CD4-positive, alpha-beta T cell (primary cell): Measurements from ENCODE around the gene PHF2. TPM values are rescaled to one million over a fixed set of nuclear protein-coding genes. Genes with fewer than 3 reads are reported as not detected.

Source experiments
- ATAC-seq: fragments of 200-7000 bp; cut with Tn5 transposase; one replicate; pipeline ENCODE4 v1.10.0; 2022; ENCODE audit warnings: mild to moderate bottlenecking; ENCODE audit not compliant: poor library complexity
- CTCF ChIA-PET: fragments of 350-600 bp; sonication (Branson Sonifier 250); formaldehyde crosslinking; loops from one replicate; lab custom pipeline; 2021; ENCODE audit warnings: antibody characterized with exemption, inconsistent platforms; lab: Charles Lee
- POLR2A ChIA-PET: fragments of 350-600 bp; sonication (Branson Sonifier 250); formaldehyde crosslinking; loops from one replicate; lab custom pipeline; 2021; ENCODE audit warnings: antibody characterized with exemption, inconsistent platforms; lab: Charles Lee
- DNase-seq, 14 experiments: peaks; one replicate each; pipeline ENCODE4 v3.0.0-alpha.2; 2013 to 2020; ENCODE audit warnings: mixed read lengths in 2 of 14
- H3K27ac ChIP-seq, 2 donors: one replicate each; pipeline versions ENCODE4 v1.5.1 to v1.7.0; 2013; ENCODE audit warnings: low read length in 2 of 2, low read depth in 1 of 2, mild to moderate bottlenecking in 1 of 2
- H3K27me3 ChIP-seq, 2 experiments: 1 replicate in 1 of 2; 2 replicates in 1 of 2; pipeline versions ENCODE4 v1.6.1 to v1.7.0; 2013; ENCODE audit warnings: low read length in 2 of 2, control low read depth in 1 of 2, mild to moderate bottlenecking in 1 of 2, moderate library complexity in 1 of 2; ENCODE audit not compliant: insufficient read depth in 2 of 2, control insufficient read depth in 1 of 2
- H3K36me3 ChIP-seq: one replicate; pipeline ENCODE4 v1.6.1; 2013; ENCODE audit warnings: low read length, control low read depth; ENCODE audit not compliant: insufficient read depth
- H3K4me1 ChIP-seq: one replicate; pipeline ENCODE4 v1.6.1; 2013; ENCODE audit warnings: low read length, control low read depth; ENCODE audit not compliant: insufficient read depth
- H3K4me3 ChIP-seq: one replicate; pipeline ENCODE4 v1.5.1; 2013; ENCODE audit warnings: mild to moderate bottlenecking, low read length, moderate library complexity
- H3K9me3 ChIP-seq, 2 experiments: 1 replicate in 1 of 2; 2 replicates in 1 of 2; pipeline versions ENCODE4 v1.6.1 to v1.7.0; 2013; ENCODE audit warnings: low read length in 2 of 2, mild to moderate bottlenecking in 2 of 2, control low read depth in 1 of 2, moderate library complexity in 1 of 2; ENCODE audit not compliant: control insufficient read depth in 1 of 2, insufficient read depth in 1 of 2
- H3K27ac Mint-ChIP-seq: one replicate; pipeline ENCODE4 v1.8.0; 2020; ENCODE audit warnings: mixed read lengths
- H3K27me3 Mint-ChIP-seq: one replicate; pipeline ENCODE4 v1.8.0; 2021; ENCODE audit warnings: mixed read lengths
- H3K36me3 Mint-ChIP-seq: one replicate; pipeline ENCODE4 v1.8.0; 2021; ENCODE audit warnings: low read depth, mixed read lengths
- H3K4me1 Mint-ChIP-seq: one replicate; pipeline ENCODE4 v1.8.0; 2021; ENCODE audit warnings: low read depth, mixed read lengths
- H3K4me3 Mint-ChIP-seq: one replicate; pipeline ENCODE4 v1.8.0; 2020; ENCODE audit warnings: mild to moderate bottlenecking, mixed read lengths
- H3K9me3 Mint-ChIP-seq: one replicate; pipeline ENCODE4 v1.8.0; 2020; ENCODE audit warnings: mixed read lengths
- CTCF ChIP-seq: fragments of 200-600 bp; IDR thresholded peaks from one replicate; pipeline ENCODE4 v1.8.0; 2022; ENCODE audit warnings: antibody characterized with exemption, mild to moderate bottlenecking
- intact Hi-C, 2 experiments: fragments of 100-400 bp; cut with DNase I in 1 of 2; cut with micrococcal nuclease in 1 of 2; formaldehyde crosslinking; loops; one replicate each; pipeline versions ENCODE4 v1.15.1 to v1.9.0; 2023 to 2025; cut with DNase I, micrococcal nuclease
- total RNA-seq, 174 experiments: library from RNA in 2 of 174; stranded (reverse) in 2 of 174; gene quantifications; one replicate each; pipeline ENCODE4 v1.2.3 and lab custom pipeline; 2021 to 2026

The PHF2 gene
- total RNA-seq, 2 experiments from 2014 or later: 27.3 to 28.8 TPM

DNA sequence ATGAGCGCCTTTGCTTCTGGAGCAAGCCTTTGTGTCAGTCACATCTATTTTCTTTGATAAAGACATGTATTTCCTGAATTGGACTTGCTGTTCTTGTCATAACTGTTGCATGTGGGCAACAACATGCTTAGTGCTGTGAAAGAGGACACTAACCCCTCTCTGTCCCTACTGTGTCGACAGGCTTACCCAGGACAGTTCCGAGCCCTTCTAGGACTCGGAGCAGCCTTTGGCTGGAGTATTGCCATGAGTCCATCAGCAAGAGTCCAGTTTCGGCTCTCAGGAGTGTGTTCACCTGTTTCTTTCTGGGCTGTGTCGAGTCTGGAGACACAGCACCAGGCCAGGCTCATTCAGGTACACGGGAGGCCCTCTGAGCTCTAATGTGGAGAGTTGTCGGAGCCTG, 36.1 kb upstream of the PHF2 start:
- H3K27me3 ChIP-seq: no peaks in the 10 kb centered on the region
- no peaks in the 10 kb centered on the region for H3K9me3 ChIP-seq
- intact Hi-C loops: no loop called here
- H3K4me1 ChIP-seq: no peaks in the 10 kb centered on the region
- Mint-ChIP-seq H3K4me3 (no peak overlapping the region), H3K4me1 (no peaks in the 10 kb centered on the region), H3K27ac (no peak overlapping the region), H3K9me3 (no peaks in the 10 kb centered on the region), H3K27me3 (no peaks in the 10 kb centered on the region), H3K36me3 (peaks cover 81% of the 10 kb centered on the region)
- no peak for TF ChIP-seq CTCF
- H3K36me3 ChIP-seq: peaks cover 54% of the 10 kb centered on the region
- DNase-seq (no peak), ATAC-seq (no peak)
- ChIA-PET CTCF (no interaction called here), POLR2A (no interaction called here)
- no peak overlapping the region for H3K4me3 ChIP-seq
- no peak overlapping the region for H3K27ac ChIP-seq

GRCh38 chr9:93541005-93541404, 35.4 kb upstream of the PHF2 start:
- DNase-seq: no peak
- Mint-ChIP-seq H3K36me3 (peaks cover 79% of the 10 kb centered on the region), H3K9me3 (no peaks in the 10 kb centered on the region), H3K4me3 (no peak overlapping the region), H3K4me1 (no peaks in the 10 kb centered on the region), H3K27ac (no peak overlapping the region), H3K27me3 (no peaks in the 10 kb centered on the region)
- ATAC-seq: no peak
- ChIA-PET CTCF (no interaction called here), POLR2A (no interaction called here)
- intact Hi-C loops: no loop called here
- TF ChIP-seq CTCF: no peak
- no peak overlapping the region for H3K4me3 ChIP-seq
- H3K4me1 ChIP-seq: no peaks in the 10 kb centered on the region
- no peak overlapping the region for H3K27ac ChIP-seq
- no peaks in the 10 kb centered on the region for H3K9me3 ChIP-seq
- no peaks in the 10 kb centered on the region for H3K27me3 ChIP-seq
- peaks cover 49% of the 10 kb centered on the region for H3K36me3 ChIP-seq

GRCh38 chr9:93541581-93542349, 34.6 kb upstream of the PHF2 start:
- DNase-seq (no peak), ATAC-seq (no peak)
- H3K9me3 Mint-ChIP-seq: no peaks in the 10 kb centered on the region
- no peaks in the 10 kb centered on the region for H3K9me3 ChIP-seq
- peaks cover 50% of the 10 kb centered on the region for H3K36me3 ChIP-seq
- no peak for TF ChIP-seq CTCF
- ChIA-PET POLR2A (no interaction called here), CTCF (no interaction called here)
- peaks cover 78% of the 10 kb centered on the region for H3K36me3 Mint-ChIP-seq
- H3K4me3 ChIP-seq: no peak overlapping the region
- H3K4me1 ChIP-seq: no peaks in the 10 kb centered on the region
- intact Hi-C loops: no loop called here
- H3K27me3 ChIP-seq: no peaks in the 10 kb centered on the region
- H3K27me3 Mint-ChIP-seq: no peaks in the 10 kb centered on the region
- H3K27ac Mint-ChIP-seq: no peak overlapping the region
- no peaks in the 10 kb centered on the region for H3K4me1 Mint-ChIP-seq
- H3K4me3 Mint-ChIP-seq: no peak overlapping the region
- no peak overlapping the region for H3K27ac ChIP-seq
